CD14-positive monocyte (primary cell): ENCODE measurements around the gene NEK9. TPM values are rescaled to one million over a fixed set of nuclear protein-coding genes. Genes with fewer than 3 reads are reported as not detected.

Source experiments
- DNase-seq, 3 donors: peaks; one replicate each; pipeline ENCODE4 v3.0.0-alpha.2; 2011 to 2022
- H2AFZ ChIP-seq: 2 replicates; pipeline ENCODE4 v1.6.0; 2012; ENCODE audit warnings: mild to moderate bottlenecking, low read depth, low read length, inconsistent platforms; ENCODE audit not compliant: insufficient read depth, poor library complexity, severe bottlenecking
- H3K27ac ChIP-seq, 2 donors: 1 replicate in 1 of 2; 2 replicates in 1 of 2; pipeline ENCODE4 v1.5.1; 2012 to 2013; ENCODE audit warnings: low read length in 2 of 2, control low read depth in 1 of 2, inconsistent platforms in 1 of 2, low read depth in 1 of 2, mild to moderate bottlenecking in 1 of 2
- H3K27me3 ChIP-seq, 2 donors: one replicate each; pipeline versions ENCODE4 v1.6.0 to v1.6.1; 2011 to 2013; ENCODE audit warnings: low read length in 2 of 2; ENCODE audit not compliant: control insufficient read depth in 2 of 2, insufficient read depth in 2 of 2
- H3K36me3 ChIP-seq, 2 donors: replicated peaks in 1 of 2; 1 replicate in 1 of 2; 2 replicates in 1 of 2; pipeline versions ENCODE4 v1.5.1 to v1.6.1; 2012 to 2013; ENCODE audit warnings: low read length in 2 of 2, control low read depth in 1 of 2, inconsistent platforms in 1 of 2, mild to moderate bottlenecking in 1 of 2; ENCODE audit not compliant: insufficient read depth in 2 of 2, control insufficient read depth in 1 of 2
- H3K4me1 ChIP-seq, 2 donors: 1 replicate in 1 of 2; 2 replicates in 1 of 2; pipeline versions ENCODE4 v1.5.1 to v1.6.1; 2012 to 2013; ENCODE audit warnings: low read length in 2 of 2, control low read depth in 1 of 2, inconsistent platforms in 1 of 2, mild to moderate bottlenecking in 1 of 2, moderate library complexity in 1 of 2; ENCODE audit not compliant: insufficient read depth in 2 of 2, control insufficient read depth in 1 of 2
- H3K4me2 ChIP-seq: replicated peaks from 2 replicates; pipeline ENCODE3; 2012; ENCODE audit warnings: low read length, moderate library complexity, mild to moderate bottlenecking; ENCODE audit not compliant: poor library complexity, severe bottlenecking; ENCODE audit errors: extremely low read depth
- H3K4me3 ChIP-seq, 3 experiments: fragments of 200-600 bp in 1 of 3; sonication (generic) in 1 of 3; replicated peaks in 1 of 3; 1 replicate in 2 of 3; 2 replicates in 1 of 3; pipeline ENCODE4 v1.5.1; 2011 to 2013; ENCODE audit warnings: low read length in 3 of 3, mild to moderate bottlenecking in 3 of 3, control low read depth in 2 of 3, low read depth in 2 of 3, inconsistent platforms in 1 of 3, moderate library complexity in 1 of 3
- H3K79me2 ChIP-seq: 2 replicates; pipeline ENCODE4 v1.6.0; 2012; ENCODE audit warnings: mild to moderate bottlenecking, control low read depth, inconsistent platforms, low read length, moderate library complexity; ENCODE audit not compliant: insufficient read depth
- H3K9ac ChIP-seq: 2 replicates; pipeline ENCODE4 v1.6.0; 2017; ENCODE audit warnings: low read length, mild to moderate bottlenecking; ENCODE audit not compliant: insufficient read depth, poor library complexity, severe bottlenecking
- H3K9me3 ChIP-seq, 2 donors: replicated peaks in 1 of 2; 1 replicate in 1 of 2; 2 replicates in 1 of 2; pipeline versions ENCODE4 v1.5.1 to v1.6.1; 2012 to 2013; ENCODE audit warnings: low read length in 2 of 2, control low read depth in 1 of 2; ENCODE audit not compliant: control insufficient read depth in 1 of 2, insufficient read depth in 1 of 2
- H4K20me1 ChIP-seq: 2 replicates; pipeline ENCODE4 v1.6.0; 2012; ENCODE audit warnings: mild to moderate bottlenecking, low read length, control low read depth, moderate library complexity; ENCODE audit not compliant: insufficient read depth
- H3K27ac Mint-ChIP-seq, 7 donors: one replicate each; pipeline ENCODE4 v1.8.0; 2020; ENCODE audit warnings: mild to moderate bottlenecking in 7 of 7, mixed read lengths in 7 of 7, moderate library complexity in 6 of 7, inconsistent platforms in 2 of 7
- H3K27me3 Mint-ChIP-seq, 3 donors: one replicate each; pipeline ENCODE4 v1.8.0; 2021 to 2022; ENCODE audit warnings: low read depth in 3 of 3, mild to moderate bottlenecking in 3 of 3, mixed read lengths in 3 of 3, moderate library complexity in 3 of 3, inconsistent platforms in 1 of 3
- H3K36me3 Mint-ChIP-seq, 2 donors: one replicate each; pipeline ENCODE4 v1.8.0; 2020; ENCODE audit warnings: mixed read lengths in 2 of 2, inconsistent platforms in 1 of 2, mild to moderate bottlenecking in 1 of 2
- H3K4me1 Mint-ChIP-seq: one replicate; pipeline ENCODE4 v1.8.0; 2020; ENCODE audit warnings: mild to moderate bottlenecking, mixed read lengths
- H3K4me3 Mint-ChIP-seq, 2 donors: one replicate each; pipeline ENCODE4 v1.8.0; 2020; ENCODE audit warnings: mild to moderate bottlenecking in 2 of 2, mixed read lengths in 2 of 2, moderate library complexity in 1 of 2
- H3K9me3 Mint-ChIP-seq, 7 donors: one replicate each; pipeline ENCODE4 v1.8.0; 2020 to 2022; ENCODE audit warnings: mixed read lengths in 7 of 7, mild to moderate bottlenecking in 6 of 7, moderate library complexity in 6 of 7, inconsistent platforms in 2 of 7
- WGBS: methylation state at CpG from one replicate; pipeline ENCODE4 v1.1.5; 2013; ENCODE audit warnings: missing lambda C conversion rate; ENCODE audit not compliant: insufficient coverage; 5-methylcytosine and 5-hydroxymethylcytosine counted together
- intact Hi-C, 2 donors: fragments of 100-400 bp; cut with micrococcal nuclease; formaldehyde crosslinking; loops; one replicate each; pipeline versions ENCODE4 v1.15.0 to v1.15.1; 2023
- polyA plus RNA-seq, 3 donors: library from polyadenylated mRNA; depleted of rRNA in 1 of 3; unstranded in 2 of 3; stranded (reverse) in 1 of 3; fragments of 300-500 nt in 2 of 3; fragments of >200 nt in 1 of 3; fragmentation: Illumina TruSeq in 2 of 3; gene quantifications; 1 replicate in 2 of 3; 2 replicates in 1 of 3; pipeline ENCODE4 v1.2.3, GENCODE V29; 2012 to 2021
- TF ChIP-seq, protein P1 (sequence below): fragments of 200-600 bp; IDR thresholded peaks from one replicate; pipeline ENCODE4 v1.8.0; 2022; ENCODE audit warnings: antibody characterized with exemption, mild to moderate bottlenecking

NEK9 gene
- polyA plus RNA-seq, 3 donors = 8.9 to 27.8 (median 10.1) TPM

DNA sequence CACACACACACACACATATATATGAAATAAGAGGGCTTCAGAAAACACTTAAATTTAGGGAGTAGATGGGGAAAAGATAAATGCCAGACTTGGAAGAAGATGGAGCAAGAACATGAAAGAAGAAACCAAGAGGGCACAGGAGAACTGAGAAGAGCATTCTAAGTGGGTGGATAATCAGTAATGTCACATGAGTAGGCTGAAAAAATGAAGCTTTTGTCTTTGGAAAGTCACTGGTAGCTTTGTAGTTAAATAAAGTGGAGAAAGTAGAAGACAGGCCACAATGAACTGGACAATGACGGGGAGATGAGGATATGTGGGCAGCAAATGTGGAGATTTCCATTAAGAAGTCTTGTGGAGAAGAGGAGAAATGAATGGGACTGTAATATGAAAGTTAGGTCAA, 59.6 kb downstream of the NEK9 start:
- no peaks in the 10 kb centered on the region for H3K36me3 Mint-ChIP-seq
- 100% methylated on average over 1 of the region's 1 CpG for whole genome bisulfite sequencing

DNA sequence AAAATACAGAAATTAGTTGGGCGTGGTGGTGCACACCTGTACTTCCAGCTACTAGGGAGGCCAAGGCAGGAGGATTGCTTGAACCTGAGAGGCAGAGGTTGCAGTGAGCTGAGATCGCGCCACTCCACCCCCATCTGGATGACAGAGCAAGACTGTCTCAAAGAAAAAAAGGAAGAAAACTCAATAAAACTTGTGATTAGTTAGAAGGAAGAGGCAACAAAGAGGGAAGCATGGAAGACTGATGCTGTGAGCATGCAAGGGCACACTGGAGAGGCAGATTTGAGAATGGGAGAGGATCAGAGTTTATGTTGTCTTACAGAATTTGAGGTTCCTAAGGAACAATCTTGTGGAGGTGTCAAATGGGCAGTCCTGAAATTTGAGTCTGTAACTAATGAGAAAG, 60.2 kb downstream of the NEK9 start:
- H3K4me3 ChIP-seq = no peak overlapping the region
- no peaks in the 10 kb centered on the region for H3K9me3 ChIP-seq
- H3K4me1 ChIP-seq = peaks cover 24 to 45% of the 10 kb centered on the region in 2 donors
- H3K4me1 Mint-ChIP-seq = peaks cover 19% of the 10 kb centered on the region
- H3K9ac ChIP-seq = no peak overlapping the region
- no peaks in the 10 kb centered on the region for H3K27me3 ChIP-seq
- H3K9me3 Mint-ChIP-seq = no peaks in the 10 kb centered on the region
- TF ChIP-seq, protein P1, sequence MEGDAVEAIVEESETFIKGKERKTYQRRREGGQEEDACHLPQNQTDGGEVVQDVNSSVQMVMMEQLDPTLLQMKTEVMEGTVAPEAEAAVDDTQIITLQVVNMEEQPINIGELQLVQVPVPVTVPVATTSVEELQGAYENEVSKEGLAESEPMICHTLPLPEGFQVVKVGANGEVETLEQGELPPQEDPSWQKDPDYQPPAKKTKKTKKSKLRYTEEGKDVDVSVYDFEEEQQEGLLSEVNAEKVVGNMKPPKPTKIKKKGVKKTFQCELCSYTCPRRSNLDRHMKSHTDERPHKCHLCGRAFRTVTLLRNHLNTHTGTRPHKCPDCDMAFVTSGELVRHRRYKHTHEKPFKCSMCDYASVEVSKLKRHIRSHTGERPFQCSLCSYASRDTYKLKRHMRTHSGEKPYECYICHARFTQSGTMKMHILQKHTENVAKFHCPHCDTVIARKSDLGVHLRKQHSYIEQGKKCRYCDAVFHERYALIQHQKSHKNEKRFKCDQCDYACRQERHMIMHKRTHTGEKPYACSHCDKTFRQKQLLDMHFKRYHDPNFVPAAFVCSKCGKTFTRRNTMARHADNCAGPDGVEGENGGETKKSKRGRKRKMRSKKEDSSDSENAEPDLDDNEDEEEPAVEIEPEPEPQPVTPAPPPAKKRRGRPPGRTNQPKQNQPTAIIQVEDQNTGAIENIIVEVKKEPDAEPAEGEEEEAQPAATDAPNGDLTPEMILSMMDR = no peak
- no peak overlapping the region for H3K4me2 ChIP-seq
- no peaks in the 10 kb centered on the region for H4K20me1 ChIP-seq
- peaks cover 15% of the 10 kb centered on the region for H3K79me2 ChIP-seq
- no peak overlapping the region for H3K4me3 Mint-ChIP-seq
- no peaks in the 10 kb centered on the region for H3K36me3 Mint-ChIP-seq
- no peak overlapping the region for H3K27ac ChIP-seq
- no peak overlapping the region for H2AFZ ChIP-seq
- no peak for DNase-seq
- no CpG with 5 or more reads among the region's 3 CpGs for WGBS
- no peaks in the 10 kb centered on the region for H3K36me3 ChIP-seq
- intact Hi-C loops = loop anchor here (10.0 kb wide), 2 partner anchors 62 to 122 kb away; partner anchors contain the start of gene EIF2B2 (in 1 of the 2)
- H3K27me3 Mint-ChIP-seq = peaks cover 0 to 3% (median 2%) of the 10 kb centered on the region in 3 donors
- H3K27ac Mint-ChIP-seq = no peak overlapping the region

More for the DNA sequence above, 59.6 kb downstream of the NEK9 start:
- Mint-ChIP-seq H3K4me3 (no peak overlapping the region), H3K27ac (no peak overlapping the region), H3K4me1 (peaks cover 19% of the 10 kb centered on the region), H3K27me3 (peaks cover 0 to 3% (median 2%) of the 10 kb centered on the region in 3 donors), H3K9me3 (no peaks in the 10 kb centered on the region)
- DNase-seq = no peak
- H3K79me2 ChIP-seq = peaks cover 15% of the 10 kb centered on the region
- H3K9ac ChIP-seq = no peak overlapping the region
- H3K9me3 ChIP-seq = no peaks in the 10 kb centered on the region
- H3K36me3 ChIP-seq = no peaks in the 10 kb centered on the region
- intact Hi-C loops = loop anchor here (10.0 kb wide), 2 partner anchors 62 to 122 kb away; partner anchors contain the start of gene EIF2B2 (in 1 of the 2)
- H3K27me3 ChIP-seq = no peaks in the 10 kb centered on the region
- H3K4me3 ChIP-seq = no peak overlapping the region
- H3K27ac ChIP-seq = no peak overlapping the region
- TF ChIP-seq, protein P1 = no peak
- peaks cover 24 to 45% of the 10 kb centered on the region in 2 donors for H3K4me1 ChIP-seq
- no peaks in the 10 kb centered on the region for H4K20me1 ChIP-seq
- H3K4me2 ChIP-seq = no peak overlapping the region
- H2AFZ ChIP-seq = no peak overlapping the region
